Posterior cingulate gyrus (tissue), 11 donors: Measurements from ENCODE around the gene CDC45.

ENCODE experiments used
- DNase-seq, 10 donors: peaks; one replicate each; pipeline versions ENCODE4 v3.0.0 to v3.0.0-alpha.2; 2020 to 2021; ENCODE audit warnings: mixed read lengths in 3 of 10
- intact Hi-C: fragments of 100-400 bp; cut with DNase I; formaldehyde crosslinking; loops from one replicate; pipeline ENCODE4 v1.15.1; 2023

Gene CDC45

GRCh38 chr22:19507534-19507861 lies 27.8 kb downstream of the CDC45 start:
- peak in 1 of 10 donors; percentile 36 for DNase-seq
- intact Hi-C loops, result no loop called here

- DNase-seq, result peak in 1 of 10 donors; percentile 47
- intact Hi-C loops, result no loop called here
Observed at GRCh38 chr22:19508024-19508776, 28.5 kb downstream of the CDC45 start.

- intact Hi-C loops, result no loop called here
- no peak for DNase-seq
Observed at GRCh38 chr22:19509191-19509590, 29.5 kb downstream of the CDC45 start.

- no peak for DNase-seq
- intact Hi-C loops, result no loop called here
Observed at GRCh38 chr22:19509923-19510322, 30.2 kb downstream of the CDC45 start.

- intact Hi-C loops, result no loop called here
- no peak for DNase-seq
Observed at GRCh38 chr22:19510919-19511341, 31.2 kb downstream of the CDC45 start.

GRCh38 chr22:19513823-19514222 lies 34.1 kb downstream of the CDC45 start:
- no peak for DNase-seq
- intact Hi-C loops, result no loop called here

- DNase-seq, result peak in 2 of 10 donors; percentile 60 to 64
- intact Hi-C loops, result no loop called here
Observed at GRCh38 chr22:19514831-19515565, 35.3 kb downstream of the CDC45 start.

GRCh38 chr22:19515654-19516377 lies 36.1 kb downstream of the CDC45 start:
- intact Hi-C loops, result no loop called here
- DNase-seq, result peak in 2 of 10 donors; percentile 43 to 49

- peak in 2 of 10 donors; percentile 59 to 67 for DNase-seq
- intact Hi-C loops, result no loop called here
Observed at GRCh38 chr22:19516378-19517170, 36.9 kb downstream of the CDC45 start.

GRCh38 chr22:19517171-19517500 lies 37.4 kb downstream of the CDC45 start:
- DNase-seq, result peak in 2 of 10 donors; percentile 53 to 77
- intact Hi-C loops, result no loop called here

- peak in 2 of 10 donors; percentile 51 to 66 for DNase-seq
- intact Hi-C loops, result no loop called here
Observed at GRCh38 chr22:19517919-19518611, 38.3 kb downstream of the CDC45 start.

- no peak for DNase-seq
- intact Hi-C loops, result no loop called here
Observed at GRCh38 chr22:19518635-19519034, 38.9 kb downstream of the CDC45 start.

GRCh38 chr22:19519041-19519926 lies 39.6 kb downstream of the CDC45 start:
- intact Hi-C loops, result no loop called here
- DNase-seq, result peak in 2 of 10 donors; percentile 68 to 86

GRCh38 chr22:19520007-19520406 lies 40.3 kb downstream of the CDC45 start:
- DNase-seq, result peak in 2 of 10 donors; percentile 49 to 72
- intact Hi-C loops, result no loop called here

GRCh38 chr22:19520566-19521305 lies 41.0 kb downstream of the CDC45 start:
- intact Hi-C loops, result no loop called here
- DNase-seq, result peak in 2 of 10 donors; percentile 57 to 82

GRCh38 chr22:19522190-19522880 lies 42.6 kb downstream of the CDC45 start:
- intact Hi-C loops, result no loop called here
- DNase-seq, result peak in 5 of 10 donors; percentile 23 to 90 (median 83)

GRCh38 chr22:19522881-19523239 lies 43.1 kb downstream of the CDC45 start:
- intact Hi-C loops, result no loop called here
- peak in 1 of 10 donors; percentile 33 for DNase-seq
